A549 (cell line): ENCODE data around the gene CFAP92. TPM values are rescaled to one million over a fixed set of nuclear protein-coding genes. Genes with fewer than 3 reads are reported as not detected.

Experiments used
- ATAC-seq, 2 experiments: fragments of 200-7000 bp in 1 of 2; fragments of >200 bp in 1 of 2; cut with Nextera tagmentation in 1 of 2; cut with Tn5 transposase in 1 of 2; 3 replicates each; pipeline versions ENCODE4 v1.8.0 to v1.9.1; 2018 to 2020; ENCODE audit warnings: mild to moderate bottlenecking in 1 of 2, moderate library complexity in 1 of 2
- CTCF ChIA-PET: fragments of 300-600 bp; sonication (Branson Sonifier 250); formaldehyde crosslinking; extraction: SDS; loops from one replicate; lab custom pipeline; 2021; ENCODE audit warnings: antibody characterized with exemption, inconsistent platforms; lab: Yijun Ruan, JAX
- POLR2A ChIA-PET: fragments of 350-600 bp; formaldehyde crosslinking; extraction: SDS; loops from one replicate; lab custom pipeline; 2021; ENCODE audit warnings: antibody characterized with exemption, inconsistent platforms; lab: Yijun Ruan, JAX
- DNase-seq, 2 experiments: peaks; one replicate each; pipeline versions ENCODE4 v3.0.0 to v3.0.0-alpha.2; 2011 to 2016; ENCODE audit warnings: low read depth in 1 of 2, low spot score in 1 of 2
- FAIRE-seq: peaks from 2 replicates; lab custom pipeline; 2011; peaks lifted over from hg19 to GRCh38; lab: Jason Lieb, UNC
- H3K27ac ChIP-seq, 2 experiments: fragments of >200 bp; sonication (Bioruptor Twin); formaldehyde crosslinking; 3 replicates each; pipeline ENCODE4 v1.5.1; 2016 to 2017
- H3K4me1 ChIP-seq: fragments of >200 bp; sonication (Bioruptor Twin); formaldehyde crosslinking; 3 replicates; pipeline ENCODE4 v1.6.1; 2016
- H3K4me2 ChIP-seq: fragments of >200 bp; sonication (Bioruptor Twin); formaldehyde crosslinking; 3 replicates; pipeline ENCODE4 v1.6.1; 2016
- H3K4me3 ChIP-seq: fragments of >200 bp; sonication (Bioruptor Twin); formaldehyde crosslinking; 3 replicates; pipeline ENCODE4 v1.5.1; 2016
- H3K9me3 ChIP-seq: fragments of >200 bp; sonication (Bioruptor Twin); formaldehyde crosslinking; 3 replicates; pipeline ENCODE4 v1.6.1; 2016
- CHD4 ChIP-seq: fragments of 200-600 bp; sonication (generic); IDR thresholded peaks from 2 replicates; pipeline ENCODE4 v1.6.1; 2016; ENCODE audit warnings: antibody characterized with exemption, mild to moderate bottlenecking, borderline replicate concordance
- CTCF ChIP-seq: fragments of >200 bp; sonication (Bioruptor Twin); formaldehyde crosslinking; IDR thresholded peaks from 3 replicates; pipeline ENCODE4 v1.5.1; 2016
- EHMT2 ChIP-seq: fragments of 200-600 bp; sonication (generic); IDR thresholded peaks from 2 replicates; pipeline ENCODE4 v1.6.1; 2016; ENCODE audit warnings: antibody characterized with exemption, low read depth, mild to moderate bottlenecking, moderate library complexity
- ESRRA ChIP-seq: fragments of 150-350 bp; IDR thresholded peaks from 2 replicates; pipeline ENCODE4 v1.6.1; 2014; ENCODE audit warnings: mild to moderate bottlenecking, low read length, borderline replicate concordance
- FOSB ChIP-seq: fragments of 250-450 bp; sonication (Bioruptor Pico); IDR thresholded peaks from 2 replicates; pipeline ENCODE4 v1.5.0; 2020; ENCODE audit warnings: mild to moderate bottlenecking, moderate library complexity
- FOSL2 ChIP-seq, 2 experiments: fragments of 450-650 bp in 1 of 2; fragments of >200 bp in 1 of 2; sonication (Bioruptor Twin) in 1 of 2; formaldehyde crosslinking; IDR thresholded peaks; 2 replicates each; pipeline versions ENCODE4 v1.5.0 to v1.6.1; 2016 to 2020; ENCODE audit warnings: mild to moderate bottlenecking in 1 of 2, moderate library complexity in 1 of 2
- GATA3 ChIP-seq: IDR thresholded peaks from 2 replicates; pipeline ENCODE4 v1.6.1; 2012; ENCODE audit warnings: borderline replicate concordance
- HDAC2 ChIP-seq: fragments of 200-600 bp; sonication (generic); IDR thresholded peaks from 2 replicates; pipeline ENCODE4 v1.6.1; 2016
- HEYL ChIP-seq: fragments of 250-450 bp; sonication (Bioruptor Pico); IDR thresholded peaks from 2 replicates; pipeline ENCODE4 v1.8.0; 2021; ENCODE audit warnings: mild to moderate bottlenecking, moderate library complexity
- MAFK ChIP-seq: fragments of 450-650 bp; IDR thresholded peaks from 2 replicates; pipeline ENCODE4 v1.6.1; 2014; ENCODE audit not compliant: partially characterized antibody
- MAZ ChIP-seq: fragments of 150-350 bp; IDR thresholded peaks from 2 replicates; pipeline ENCODE4 v1.6.1; 2014; ENCODE audit warnings: antibody characterized with exemption, low read depth, low read length, borderline replicate concordance
- PHF8 ChIP-seq: fragments of 200-600 bp; sonication (generic); IDR thresholded peaks from 2 replicates; pipeline ENCODE4 v1.6.1; 2016; ENCODE audit warnings: low read depth, mild to moderate bottlenecking, antibody characterized with exemption, moderate library complexity, borderline replicate concordance
- POLR2A ChIP-seq: IDR thresholded peaks from 2 replicates; pipeline ENCODE4 v1.6.1; 2012; ENCODE audit warnings: mild to moderate bottlenecking, low read length
- REST ChIP-seq: fragments of 200-600 bp; sonication (generic); IDR thresholded peaks from 2 replicates; pipeline ENCODE4 v1.6.1; 2016; ENCODE audit warnings: antibody characterized with exemption, mild to moderate bottlenecking, moderate library complexity
- RFX5 ChIP-seq: fragments of 450-650 bp; IDR thresholded peaks from 2 replicates; pipeline ENCODE4 v1.7.1; 2014; ENCODE audit warnings: antibody characterized with exemption, mild to moderate bottlenecking, moderate library complexity
- RNF2 ChIP-seq: fragments of 200-600 bp; sonication (generic); IDR thresholded peaks from 2 replicates; pipeline ENCODE4 v1.6.1; 2016; ENCODE audit warnings: low read depth, mild to moderate bottlenecking, antibody characterized with exemption, moderate library complexity, borderline replicate concordance
- SMC3 ChIP-seq: fragments of >200 bp; sonication (Bioruptor Twin); formaldehyde crosslinking; IDR thresholded peaks from 3 replicates; pipeline ENCODE4 v1.6.1; 2018; ENCODE audit warnings: inconsistent platforms
- USF2 ChIP-seq: fragments of 450-650 bp; IDR thresholded peaks from 2 replicates; pipeline ENCODE4 v1.6.1; 2014; ENCODE audit warnings: antibody characterized with exemption
- WGBS: methylation state at CpG from one replicate; pipeline ENCODE4 v1.1.6; 2017; ENCODE audit errors: missing lambda C conversion rate; 5-methylcytosine and 5-hydroxymethylcytosine counted together
- polyA plus RNA-seq, 4 experiments: library from polyadenylated mRNA; depleted of rRNA in 3 of 4; stranded (reverse); fragments of >200 nt; fragmentation: RNase III in 1 of 4; extraction: RNeasy Plus Mini Kit Qiagen cat#74134 plus additional on column Dnase treatment in 1 of 4; gene quantifications; 2 replicates in 3 of 4; 3 replicates in 1 of 4; pipeline ENCODE4 v1.2.3, GENCODE V29; 2011 to 2017
- TF ChIP-seq, protein P1 (sequence below): IDR thresholded peaks from 2 replicates; pipeline ENCODE4 v1.6.1; 2012
- TF ChIP-seq, protein P2 (sequence below): fragments of 250-450 bp; sonication (Bioruptor Pico); IDR thresholded peaks from 2 replicates; pipeline ENCODE4 v1.5.0; 2021; ENCODE audit warnings: mild to moderate bottlenecking, moderate library complexity, borderline replicate concordance

Gene CFAP92
- polyA plus RNA-seq, 2 of the 4 experiments (the other 2 are of a cell fraction): not detected

- WGBS: 81% methylated on average over 8 of the region's 10 CpGs
- Histone ChIP-seq H3K4me2 (no peak overlapping the region), H3K9me3 (peaks cover 5% of the 10 kb centered on the region; the same call in 1 of the 3 replicates), H3K4me1 (no peaks in the 10 kb centered on the region), H3K27ac (no peak overlapping the region), H3K4me3 (no peak overlapping the region)
- FAIRE-seq (no peak), ATAC-seq (no peak), DNase-seq (no peak)
- TF ChIP-seq SMC3 (no peak), CHD4 (no peak), FOSB (CRISPR knock-in tag) (no peak), GATA3 (no peak), HDAC2 (no peak), RFX5 (no peak), ESRRA (no peak)
- TF ChIP-seq, protein P1, sequence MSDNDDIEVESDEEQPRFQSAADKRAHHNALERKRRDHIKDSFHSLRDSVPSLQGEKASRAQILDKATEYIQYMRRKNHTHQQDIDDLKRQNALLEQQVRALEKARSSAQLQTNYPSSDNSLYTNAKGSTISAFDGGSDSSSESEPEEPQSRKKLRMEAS: no peak
- CTCF ChIA-PET: interaction anchor here (1.1 to 1.9 kb wide), 2 partner anchors 20 to 22 kb away, joined by 4 to 6 read pairs; no protein-coding TSS in a partner anchor
- POLR2A ChIA-PET: no interaction called here
Observed at GRCh38 chr3:129031476-129032215, 37.8 kb upstream of the CFAP92 start.

GRCh38 chr3:129030611-129031010, 36.7 kb upstream of the CFAP92 start:
- ChIA-PET CTCF (interaction anchor here (0.9 to 1.4 kb wide), 3 partner anchors 21 to 60 kb away, joined by 4 to 7 read pairs (median 6); no protein-coding TSS in a partner anchor), POLR2A (no interaction called here)
- peaks cover 5% of the 10 kb centered on the region; the same call in 1 of the 3 replicates for H3K9me3 ChIP-seq
- no peak for ATAC-seq
- H3K4me3 ChIP-seq: no peak overlapping the region
- no peaks in the 10 kb centered on the region for H3K4me1 ChIP-seq
- DNase-seq: no peak
- TF ChIP-seq, protein P2, sequence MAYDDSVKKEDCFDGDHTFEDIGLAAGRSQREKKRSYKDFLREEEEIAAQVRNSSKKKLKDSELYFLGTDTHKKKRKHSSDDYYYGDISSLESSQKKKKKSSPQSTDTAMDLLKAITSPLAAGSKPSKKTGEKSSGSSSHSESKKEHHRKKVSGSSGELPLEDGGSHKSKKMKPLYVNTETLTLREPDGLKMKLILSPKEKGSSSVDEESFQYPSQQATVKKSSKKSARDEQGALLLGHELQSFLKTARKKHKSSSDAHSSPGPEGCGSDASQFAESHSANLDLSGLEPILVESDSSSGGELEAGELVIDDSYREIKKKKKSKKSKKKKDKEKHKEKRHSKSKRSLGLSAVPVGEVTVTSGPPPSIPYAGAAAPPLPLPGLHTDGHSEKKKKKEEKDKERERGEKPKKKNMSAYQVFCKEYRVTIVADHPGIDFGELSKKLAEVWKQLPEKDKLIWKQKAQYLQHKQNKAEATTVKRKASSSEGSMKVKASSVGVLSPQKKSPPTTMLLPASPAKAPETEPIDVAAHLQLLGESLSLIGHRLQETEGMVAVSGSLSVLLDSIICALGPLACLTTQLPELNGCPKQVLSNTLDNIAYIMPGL (CRISPR knock-in tag): no peak
- TF ChIP-seq MAZ (no peak), GATA3 (no peak), MAFK (no peak), FOSB (CRISPR knock-in tag) (no peak), ESRRA (no peak), FOSL2 (IDR thresholded peaks at IDR 0.05) (no peak), FOSL2 (CRISPR knock-in tag; IDR thresholded peaks at IDR 0.05) (no peak), CTCF (no peak), EHMT2 (no peak), SMC3 (no peak), RNF2 (no peak), PHF8 (no peak), USF2 (no peak), REST (no peak), HEYL (CRISPR knock-in tag) (no peak), POLR2A (no peak)
- TF ChIP-seq, protein P1: no peak
- FAIRE-seq: no peak
- no peak overlapping the region for H3K27ac ChIP-seq
- WGBS: 83% methylated on average over 1 of the region's 4 CpGs
- no peak overlapping the region for H3K4me2 ChIP-seq
